H1 (cell line): ENCODE results near the gene FRMPD2. TPM values are rescaled to one million over a fixed set of nuclear protein-coding genes. Genes with fewer than 3 reads are reported as not detected.
"Not testable (repeated sequence)": the region's sequence is repeated elsewhere in the genome, so short reads cannot be mapped to it uniquely, and the experiment has no call there.

Experiments used
- CTCF ChIA-PET: fragments of 300-600 bp; sonication (Branson Sonifier 250); formaldehyde crosslinking; loops from one replicate; lab custom pipeline; 2021; ENCODE audit not compliant: partially characterized antibody; lab: Charles Lee
- POLR2A ChIA-PET: fragments of 300-600 bp; sonication (Branson Sonifier 250); formaldehyde crosslinking; loops from one replicate; lab custom pipeline; 2021; ENCODE audit warnings: inconsistent platforms; ENCODE audit not compliant: partially characterized antibody; lab: Charles Lee
- DNase-seq, 2 experiments: peaks; one replicate each; pipeline versions ENCODE4 v3.0.0 to v3.0.0-alpha.2; 2010 to 2022; ENCODE audit warnings: low spot score in 2 of 2, low read depth in 1 of 2, mixed read lengths in 1 of 2
- FAIRE-seq: peaks from 2 replicates; lab custom pipeline; 2011; peaks lifted over from hg19 to GRCh38; lab: Jason Lieb, UNC
- H2AFZ ChIP-seq: 2 replicates; pipeline ENCODE4 v1.8.1; 2012; ENCODE audit warnings: low read length, inconsistent platforms
- H2AK5ac ChIP-seq: 2 replicates; pipeline ENCODE4 v1.6.1; 2013; ENCODE audit warnings: low read depth, low read length
- H2BK120ac ChIP-seq: replicated peaks from 2 replicates; pipeline ENCODE3; 2013; ENCODE audit warnings: low read depth, low read length, inconsistent platforms
- H2BK12ac ChIP-seq: 2 replicates; pipeline ENCODE4 v1.6.1; 2013; ENCODE audit warnings: low read depth, low read length
- H2BK15ac ChIP-seq: 2 replicates; pipeline ENCODE4 v1.6.1; 2013; ENCODE audit warnings: low read length
- H2BK20ac ChIP-seq: 2 replicates; pipeline ENCODE4 v1.6.1; 2013; ENCODE audit warnings: low read length
- H2BK5ac ChIP-seq: 2 replicates; pipeline ENCODE4 v1.6.1; 2013; ENCODE audit warnings: low read depth, low read length
- H3K14ac ChIP-seq: 2 replicates; pipeline ENCODE4 v1.6.1; 2013; ENCODE audit warnings: inconsistent platforms; ENCODE audit not compliant: insufficient read length
- H3K18ac ChIP-seq: 2 replicates; pipeline ENCODE4 v1.6.1; 2013; ENCODE audit warnings: low read length; ENCODE audit errors: extremely low read depth
- H3K23ac ChIP-seq: 2 replicates; pipeline ENCODE4 v1.6.1; 2013; ENCODE audit warnings: inconsistent platforms; ENCODE audit not compliant: insufficient read length
- H3K23me2 ChIP-seq: 2 replicates; pipeline ENCODE4 v1.6.1; 2013; ENCODE audit warnings: low read depth, low read length
- H3K27ac ChIP-seq: 2 replicates; pipeline ENCODE4 v1.6.1; 2011; ENCODE audit warnings: low read depth, low read length, inconsistent platforms
- H3K27me3 ChIP-seq, 4 experiments: replicated peaks in 1 of 4; 1 replicate in 1 of 4; 2 replicates in 3 of 4; pipeline versions ENCODE4 v1.6.1 to v1.8.1; 2011 to 2013; ENCODE audit warnings: low read length in 3 of 4, mild to moderate bottlenecking in 3 of 4, inconsistent platforms in 2 of 4, mixed read lengths in 2 of 4, moderate library complexity in 1 of 4; ENCODE audit not compliant: control insufficient read depth in 3 of 4, insufficient read depth in 3 of 4; ENCODE audit errors: extremely low read depth in 1 of 4
- H3K36me3 ChIP-seq, 4 experiments: 2 replicates each; pipeline versions ENCODE4 v1.6.1 to v1.8.1; 2011 to 2013; ENCODE audit warnings: mild to moderate bottlenecking in 4 of 4, low read length in 3 of 4, moderate library complexity in 2 of 4, control low read depth in 1 of 4, inconsistent platforms in 1 of 4; ENCODE audit not compliant: insufficient read depth in 4 of 4, control insufficient read depth in 2 of 4
- H3K4ac ChIP-seq: replicated peaks from 2 replicates; pipeline ENCODE3; 2013; ENCODE audit warnings: low read length, low read depth, mixed read lengths, inconsistent platforms; ENCODE audit not compliant: insufficient read length
- H3K4me1 ChIP-seq, 4 experiments: replicated peaks in 1 of 4; 1 replicate in 1 of 4; 2 replicates in 3 of 4; pipeline versions ENCODE4 v1.6.1 to v1.8.1; 2011 to 2013; ENCODE audit warnings: low read length in 3 of 4, inconsistent platforms in 2 of 4, mixed read lengths in 1 of 4; ENCODE audit not compliant: insufficient read depth in 4 of 4, control insufficient read depth in 3 of 4
- H3K4me2 ChIP-seq, 2 experiments: 2 replicates each; pipeline versions ENCODE4 v1.6.1 to v1.8.1; 2011 to 2013; ENCODE audit warnings: low read depth in 2 of 2, low read length in 2 of 2, control low read depth in 1 of 2, inconsistent platforms in 1 of 2, mild to moderate bottlenecking in 1 of 2; ENCODE audit not compliant: insufficient read depth in 1 of 2
- H3K4me3 ChIP-seq, 4 experiments: fragments of 200-600, 300-600 bp in 1 of 4; sonication (generic), shearing (Covaris generic), sonication (Bioruptor Twin) in 1 of 4; 2 replicates each; pipeline versions ENCODE4 v1.5.1 to v1.8.1; 2011 to 2016; ENCODE audit warnings: low read length in 4 of 4, low read depth in 3 of 4, control low read depth in 2 of 4, inconsistent platforms in 2 of 4, mild to moderate bottlenecking in 2 of 4, mixed read lengths in 1 of 4, moderate library complexity in 1 of 4; ENCODE audit not compliant: insufficient read depth in 2 of 4; ENCODE audit errors: extremely low read depth in 1 of 4
- H3K56ac ChIP-seq: replicated peaks from 2 replicates; pipeline ENCODE3; 2013; ENCODE audit warnings: low read depth, mild to moderate bottlenecking, mixed read lengths, low read length, inconsistent platforms; ENCODE audit not compliant: insufficient read length
- H3K79me1 ChIP-seq: 2 replicates; pipeline ENCODE4 v1.6.1; 2013; ENCODE audit warnings: low read depth, low read length, control low read depth
- H3K79me2 ChIP-seq, 2 experiments: 2 replicates each; pipeline versions ENCODE4 v1.6.1 to v1.8.1; 2012 to 2013; ENCODE audit warnings: low read length in 2 of 2, mild to moderate bottlenecking in 2 of 2, inconsistent platforms in 1 of 2; ENCODE audit not compliant: insufficient read depth in 2 of 2, control insufficient read depth in 1 of 2
- H3K9ac ChIP-seq, 4 experiments: replicated peaks in 1 of 4; 1 replicate in 1 of 4; 2 replicates in 3 of 4; pipeline versions ENCODE4 v1.6.1 to v1.8.1; 2011 to 2013; ENCODE audit warnings: low read depth in 3 of 4, low read length in 3 of 4, control low read depth in 2 of 4, mild to moderate bottlenecking in 2 of 4, moderate library complexity in 2 of 4, inconsistent platforms in 1 of 4; ENCODE audit errors: extremely low read depth in 1 of 4
- H3K9me3 ChIP-seq, 2 experiments: 2 replicates each; pipeline versions ENCODE4 v1.6.1 to v1.8.1; 2012 to 2013; ENCODE audit warnings: mild to moderate bottlenecking in 2 of 2, moderate library complexity in 2 of 2, control low read depth in 1 of 2, inconsistent platforms in 1 of 2, low read depth in 1 of 2, low read length in 1 of 2, mixed read lengths in 1 of 2; ENCODE audit not compliant: insufficient read depth in 2 of 2
- H4K20me1 ChIP-seq, 2 experiments: replicated peaks in 1 of 2; 2 replicates each; pipeline versions ENCODE3 to v1.8.1; 2011 to 2013; ENCODE audit warnings: inconsistent platforms in 2 of 2, low read length in 2 of 2, mild to moderate bottlenecking in 1 of 2; ENCODE audit not compliant: insufficient read depth in 2 of 2, control insufficient read depth in 1 of 2
- H4K5ac ChIP-seq: 2 replicates; pipeline ENCODE4 v1.6.1; 2013; ENCODE audit warnings: low read length, low read depth, mixed read lengths, inconsistent platforms; ENCODE audit not compliant: insufficient read length
- H4K8ac ChIP-seq: 2 replicates; pipeline ENCODE4 v1.8.0; 2013; ENCODE audit warnings: mild to moderate bottlenecking, moderate library complexity, low read length, inconsistent platforms; ENCODE audit not compliant: insufficient read depth; ENCODE audit errors: extremely low read depth
- H4K91ac ChIP-seq: replicated peaks from 2 replicates; pipeline ENCODE3; 2013; ENCODE audit warnings: low read length, mixed read lengths, inconsistent platforms; ENCODE audit not compliant: insufficient read length
- POU5F1 ChIP-seq: IDR thresholded peaks from 2 replicates; pipeline ENCODE4 v1.6.1; 2011; ENCODE audit warnings: low read depth, mild to moderate bottlenecking, low read length, moderate library complexity
- ZNF274 ChIP-seq: IDR thresholded peaks from 2 replicates; pipeline ENCODE4 v1.7.0; 2012; ENCODE audit warnings: low read length, borderline replicate concordance; ENCODE audit errors: extremely low read depth
- WGBS, 2 experiments: shearing (Covaris generic) in 1 of 2; methylation state at CpG; one replicate each; pipeline versions ENCODE4 v1.1.6 to v1.1.7; 2013 to 2015; ENCODE audit warnings: low lambda C conversion rate in 2 of 2, mixed read lengths in 2 of 2, inconsistent platforms in 1 of 2, low coverage in 1 of 2, missing lambda C conversion rate in 1 of 2; ENCODE audit not compliant: insufficient replicate concordance in 2 of 2, insufficient coverage in 1 of 2, insufficient read length in 1 of 2; ENCODE audit errors: extremely low coverage in 1 of 2, missing lambda C conversion rate in 1 of 2; 5-methylcytosine and 5-hydroxymethylcytosine counted together
- polyA plus RNA-seq, 7 experiments: library from polyadenylated mRNA; depleted of rRNA in 3 of 7; stranded (reverse) in 5 of 7; unstranded in 2 of 7; fragments of >200 nt in 5 of 7; fragments of 200-250 nt in 2 of 7; gene quantifications; 1 replicate in 5 of 7; 2 replicates in 1 of 7; 4 replicates in 1 of 7; pipeline versions ENCODE4 v1.2.1 to v1.2.3, GENCODE V29; 2011 to 2013; ENCODE audit warnings: missing spikeins in 2 of 7, mixed read lengths in 2 of 7
- total RNA-seq: library from RNA; stranded (reverse); fragmentation: NEBNext Ultra II Directional; extraction: Animal tissue kit (Norgen Biotek cat#: 25700); gene quantifications from 2 replicates; pipeline ENCODE4 v1.2.1, GENCODE V29; 2021

Gene FRMPD2
- total and polyA plus RNA-seq, 2 of the 8 experiments (the other 6 are each of a cell fraction or from before 2014, with no cell fraction given) = 0.07 to 0.47 TPM

- H3K4me1 ChIP-seq = no peaks in the 10 kb centered on the region
- H3K36me3 ChIP-seq = no peaks in the 10 kb centered on the region
- POLR2A ChIA-PET = no interaction called here
Measured at GRCh38 chr10:48221814-48222213, 52.7 kb downstream of the FRMPD2 start.

GRCh38 chr10:48221031-48221430 is 53.5 kb downstream of the FRMPD2 start:
- H3K27ac ChIP-seq, H3K23me2 ChIP-seq, H3K23ac ChIP-seq, FAIRE-seq, H3K9me3 ChIP-seq, H2AFZ ChIP-seq, H3K79me1 ChIP-seq, H3K9ac ChIP-seq, H3K56ac ChIP-seq, H2BK5ac ChIP-seq, H2AK5ac ChIP-seq, H3K4me3 ChIP-seq, H2BK15ac ChIP-seq, H3K79me2 ChIP-seq, H4K20me1 ChIP-seq, H3K4ac ChIP-seq, H4K5ac ChIP-seq, H4K91ac ChIP-seq, H3K36me3 ChIP-seq, H3K27me3 ChIP-seq, H4K8ac ChIP-seq, H2BK12ac ChIP-seq, H3K4me1 ChIP-seq, H3K14ac ChIP-seq, POLR2A ChIA-PET, DNase-seq, H2BK120ac ChIP-seq, H3K18ac ChIP-seq, H3K4me2 ChIP-seq, H2BK20ac ChIP-seq: not testable (repeated sequence)
- CTCF ChIA-PET = interaction anchor here (0.7 kb wide), 1 partner anchor 123 kb away, joined by 3 read pairs; no protein-coding TSS in a partner anchor
- 98% methylated on average over 3 of the region's 3 CpGs; no CpG with 5 or more reads in 1 of the 2 experiments for WGBS, 2 experiments

More at GRCh38 chr10:48221814-48222213, 52.7 kb downstream of the FRMPD2 start:
- Histone ChIP-seq H3K4me2 (no peak overlapping the region), H2AK5ac (no peak overlapping the region), H3K79me2 (no peaks in the 10 kb centered on the region), H4K91ac (no peak overlapping the region), H2BK5ac (no peak overlapping the region), H3K4me3 (no peak overlapping the region), H3K27ac (no peak overlapping the region), H2BK20ac (no peak overlapping the region), H3K9ac (no peak overlapping the region), H3K56ac (peak overlapping the region; percentile 74), H2AFZ (no peak overlapping the region), H3K79me1 (no peaks in the 10 kb centered on the region), H3K14ac (no peak overlapping the region), H3K9me3 (no peaks in the 10 kb centered on the region), H3K27me3 (no peaks in the 10 kb centered on the region), H4K20me1 (no peaks in the 10 kb centered on the region), H2BK120ac (no peak overlapping the region), H4K8ac (no peak overlapping the region), H2BK12ac (no peak overlapping the region), H2BK15ac (no peak overlapping the region), H3K18ac (no peak overlapping the region), H3K23me2 (peaks cover 5% of the 10 kb centered on the region; the same call in 1 of the 2 replicates), H3K23ac (no peak overlapping the region), H3K4ac (no peak overlapping the region), H4K5ac (no peak overlapping the region)
- FAIRE-seq (no peak), DNase-seq (no peak)
- CTCF ChIA-PET = interaction anchor here (0.7 to 6.4 kb wide), 3 partner anchors 8 to 123 kb away, joined by 3 to 46 read pairs (median 3); no protein-coding TSS in a partner anchor
- TF ChIP-seq POU5F1 = no peak
- no peak for TF ChIP-seq ZNF274
